PC-9 (cell line): ENCODE data around the gene TK2.

Experiments used
- CTCF ChIP-seq: fragments of 200-600 bp; sonication (generic); conservative IDR thresholded peaks from 2 replicates; pipeline ENCODE4 v1.6.1; 2017; ENCODE audit warnings: mixed run types, antibody characterized with exemption, mild to moderate bottlenecking, moderate library complexity
- EZH2 ChIP-seq: fragments of 200-600 bp; sonication (generic); IDR thresholded peaks from 2 replicates; pipeline ENCODE4 v1.8.0; 2017; ENCODE audit warnings: antibody characterized with exemption, low read depth

DNA sequence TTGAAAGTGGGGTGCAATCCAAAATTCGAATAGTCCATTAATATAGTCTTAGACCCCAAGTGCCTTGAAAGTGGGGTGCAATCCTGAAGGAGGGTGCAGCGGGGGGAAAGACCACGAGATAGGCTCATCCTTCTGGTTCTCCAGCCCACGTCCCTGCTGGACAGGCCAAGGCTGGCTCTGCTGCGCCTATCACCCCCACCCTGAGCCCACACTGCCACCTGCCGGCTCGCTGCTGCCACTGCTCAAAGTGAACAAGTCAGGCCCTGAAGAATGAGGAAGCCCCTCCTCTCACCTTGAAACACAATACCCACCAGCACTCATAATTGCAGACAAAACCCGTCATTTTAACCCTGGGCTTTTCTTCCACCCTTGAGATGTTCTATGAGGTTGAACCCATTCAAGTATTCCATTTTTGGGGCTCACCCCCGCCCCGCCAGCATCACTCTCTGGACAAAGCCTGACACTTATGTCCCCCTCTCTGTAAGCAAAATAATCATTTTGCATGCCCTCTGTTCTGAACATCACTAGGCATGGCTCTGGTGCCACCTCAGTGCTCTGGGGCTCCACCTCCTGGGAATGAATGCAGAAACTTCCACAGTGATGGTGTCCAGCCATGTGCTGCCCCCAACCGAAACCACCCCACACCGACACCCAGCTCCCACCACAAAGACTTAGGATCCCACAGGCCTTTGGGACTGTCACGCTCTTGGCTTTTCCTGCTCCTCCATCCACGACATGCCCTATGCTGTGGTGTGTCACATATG lies 66.1 kb downstream of the TK2 start:
- TF ChIP-seq CTCF = peak; percentile 93
- TF ChIP-seq EZH2 = no peak
